ENCODE data around the gene ASPHD1. TPM values are rescaled to one million over a fixed set of nuclear protein-coding genes. Genes with fewer than 3 reads are reported as not detected.

Gene ASPHD1
- total and polyA plus RNA-seq, 2 of the 8 experiments (the other 6 are each of a cell fraction or from before 2014, with no cell fraction given) = 14.5 to 18.6 TPM

DNA sequence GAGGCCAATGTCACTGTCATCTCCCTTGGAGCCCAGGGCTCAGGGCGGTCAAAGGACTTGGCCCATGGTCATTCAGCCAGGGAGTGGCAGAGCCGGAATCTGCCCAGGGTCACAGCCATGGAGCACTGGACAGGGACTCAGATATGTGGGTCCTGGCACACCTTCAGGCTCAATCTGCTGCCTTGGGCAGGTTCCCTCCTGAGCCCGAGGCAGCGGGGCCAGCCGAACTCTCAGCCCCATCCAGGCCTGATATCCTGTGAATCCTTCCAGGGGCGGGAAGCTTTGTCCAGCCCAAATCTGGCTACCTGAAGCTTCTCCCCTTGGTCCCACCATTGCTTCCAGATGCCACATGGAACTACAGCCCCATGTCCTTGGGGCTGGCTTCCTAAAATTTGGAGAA is 25.1 kb upstream of the ASPHD1 start:
- Histone ChIP-seq H3K9ac (replicated peaks in 1 of 4; ENCODE audit: extremely low read depth in 1 of 4, low read depth in 3 of 4, low read length in 3 of 4) (no peak overlapping the region), H3K79me2 (ENCODE audit: control insufficient read depth in 1 of 2, insufficient read depth in 2 of 2, low read length in 2 of 2) (no peaks in the 10 kb centered on the region; a peak in 1 of 4 replicates), H3K4me2 (ENCODE audit: insufficient read depth in 1 of 2, low read depth in 2 of 2, low read length in 2 of 2) (no peak overlapping the region; a peak in 1 of 4 replicates), H3K23ac (ENCODE audit: insufficient read length) (no peak overlapping the region), H3K4ac (replicated peaks; ENCODE audit: insufficient read length, low read depth, low read length) (no peak overlapping the region), H2BK20ac (ENCODE audit: low read length) (no peak overlapping the region), H4K91ac (replicated peaks; ENCODE audit: insufficient read length, low read length) (no peak overlapping the region), H3K9me3 (ENCODE audit: insufficient read depth in 2 of 2, low read depth in 1 of 2, low read length in 1 of 2) (no peaks in the 10 kb centered on the region), H3K14ac (ENCODE audit: insufficient read length) (no peak overlapping the region), H3K4me1 (replicated peaks in 1 of 4; ENCODE audit: control insufficient read depth in 3 of 4, insufficient read depth in 4 of 4, low read length in 3 of 4) (peaks cover 0 to 11% (median 7%) of the 10 kb centered on the region in 4 experiments; a peak in 5 of 7 replicates), H3K18ac (ENCODE audit: extremely low read depth, low read length) (no peak overlapping the region), H2AK5ac (ENCODE audit: low read depth, low read length) (no peak overlapping the region), H3K23me2 (ENCODE audit: low read depth, low read length) (peaks cover 7% of the 10 kb centered on the region; the same call in 1 of the 2 replicates), H4K5ac (ENCODE audit: insufficient read length, low read depth, low read length) (no peak overlapping the region), H3K27me3 (replicated peaks in 1 of 4; ENCODE audit: control insufficient read depth in 3 of 4, extremely low read depth in 1 of 4, insufficient read depth in 3 of 4, low read length in 3 of 4) (no peaks in the 10 kb centered on the region), H3K56ac (replicated peaks; ENCODE audit: insufficient read length, low read depth, low read length) (no peak overlapping the region), H3K79me1 (ENCODE audit: low read depth, low read length) (no peaks in the 10 kb centered on the region), H2BK120ac (replicated peaks; ENCODE audit: low read depth, low read length) (no peak overlapping the region), H2BK15ac (ENCODE audit: low read length) (no peak overlapping the region), H2BK5ac (ENCODE audit: low read depth, low read length) (no peak overlapping the region), H2BK12ac (ENCODE audit: low read depth, low read length) (no peak overlapping the region), H4K8ac (ENCODE audit: extremely low read depth, insufficient read depth, low read length) (no peak overlapping the region; the same call in 1 of the 2 replicates), H3K36me3 (ENCODE audit: control insufficient read depth in 2 of 4, insufficient read depth in 4 of 4, low read length in 3 of 4) (peaks cover 0 to 5% (median 2%) of the 10 kb centered on the region in 4 experiments; a peak in 3 of 8 replicates), H3K27ac (ENCODE audit: low read depth, low read length) (no peak overlapping the region), H3K4me3 (ENCODE audit: extremely low read depth in 1 of 4, insufficient read depth in 2 of 4, low read depth in 3 of 4, low read length in 4 of 4) (no peak overlapping the region), H4K20me1 (replicated peaks in 1 of 2; ENCODE audit: control insufficient read depth in 1 of 2, insufficient read depth in 2 of 2, low read length in 2 of 2) (peaks cover 0 to 2% of the 10 kb centered on the region in 2 experiments), H2AFZ (ENCODE audit: low read length) (no peak overlapping the region)
- WGBS, 2 experiments (ENCODE audit: extremely low coverage in 1 of 2, insufficient coverage in 1 of 2, insufficient read length in 1 of 2, insufficient replicate concordance in 2 of 2, low coverage in 1 of 2, low lambda C conversion rate in 2 of 2, missing lambda C conversion rate in 1 of 2) = 97% methylated on average over 6 of the region's 6 CpGs; no CpG with 5 or more reads in 1 of the 2 experiments
- POLR2A ChIA-PET (ENCODE audit: partially characterized antibody) = no interaction called here
- DNase-seq (ENCODE audit: low read depth in 1 of 2, low spot score in 2 of 2) (no peak), FAIRE-seq (no peak)
- CTCF ChIA-PET (ENCODE audit: partially characterized antibody) = interaction anchor here (0.6 to 3.5 kb wide), 3 partner anchors 11 to 143 kb away, joined by 3 to 10 read pairs (median 3); partner anchors contain the start of gene CDIPT
- TF ChIP-seq RBBP5 (IDR thresholded peaks at IDR 0.05; ENCODE audit: borderline replicate concordance, low read depth, low read length) (no peak), POU5F1 (IDR thresholded peaks at IDR 0.05; ENCODE audit: low read depth, low read length) (no peak), JUN (IDR thresholded peaks at IDR 0.05; ENCODE audit: low read depth, low read length) (no peak)

Data from H1 (cell line).